ENCODE measurements around the gene UTP11.
A peak's percentile ranks its signal among the peaks of the same experiment; 100 is the strongest.

The UTP11 gene

GRCh38 chr1:38003261-38004250, 9.0 kb upstream of the UTP11 start:
- no peak overlapping the region for H3K4me3 ChIP-seq (ENCODE audit: low read depth, low read length)

GRCh38 chr1:38004284-38005108, 8.0 kb upstream of the UTP11 start:
- peak overlapping the region; percentile 78 for H3K4me3 ChIP-seq (ENCODE audit: low read depth, low read length)

DNA sequence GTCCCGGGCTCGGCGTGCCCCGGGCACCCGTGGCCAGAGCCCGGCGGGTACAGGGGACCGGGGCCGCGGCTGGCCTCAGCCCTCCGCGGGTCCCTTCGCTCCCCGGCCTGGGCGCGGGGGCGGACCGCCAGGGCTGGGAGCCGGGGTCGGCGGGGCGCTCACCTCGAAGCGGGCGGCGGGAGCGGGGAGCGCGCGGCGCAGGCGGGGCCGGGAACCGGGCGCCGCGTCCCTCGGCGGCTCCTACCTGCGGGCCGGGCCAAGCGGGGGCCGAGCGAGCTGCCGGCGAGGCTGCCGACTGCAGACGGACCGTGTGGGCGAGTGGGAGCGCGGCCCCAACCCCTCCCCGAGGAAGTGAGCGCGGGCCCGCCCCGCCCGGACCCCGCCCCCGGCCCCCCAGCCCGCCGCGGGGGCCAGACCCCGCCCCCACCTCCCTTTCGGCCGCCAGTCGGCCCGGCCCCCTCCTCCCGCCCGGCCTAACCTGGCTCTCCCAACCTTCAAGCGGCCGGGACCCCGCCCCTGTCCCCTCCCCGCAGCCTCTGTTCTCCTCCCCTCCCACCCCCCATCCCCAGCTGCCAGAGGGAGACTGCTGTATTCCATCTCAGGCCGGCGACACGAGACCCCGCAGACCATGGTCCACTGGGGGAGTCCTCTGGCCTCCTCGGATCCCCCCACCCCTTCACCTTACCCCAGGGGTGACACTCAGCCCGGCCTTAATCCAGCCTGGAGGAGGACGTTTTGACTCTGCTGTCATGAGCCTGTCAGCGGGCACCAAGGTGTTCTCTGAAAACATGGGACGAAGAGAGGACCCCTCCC, 7.1 kb upstream of the UTP11 start, which contains the start of gene FHL3:
Gene FHL3 (minus strand): TSS at position 320 of the 813 bp plus-strand sequence. CDS start 6,102 bp downstream, outside the sequence.
- H3K4me3 ChIP-seq (ENCODE audit: low read depth, low read length): peak within 1 kb of the TSS; percentile 78

GRCh38 chr1:38006008-38006828, 6.3 kb upstream of the UTP11 start:
- H3K4me3 ChIP-seq (ENCODE audit: low read depth, low read length): peak overlapping the region; percentile 33

- H3K4me3 ChIP-seq (ENCODE audit: low read depth, low read length): no peak overlapping the region
These were observed 3.3 kb upstream of the UTP11 start for GRCh38 chr1:38009088-38009840.

DNA sequence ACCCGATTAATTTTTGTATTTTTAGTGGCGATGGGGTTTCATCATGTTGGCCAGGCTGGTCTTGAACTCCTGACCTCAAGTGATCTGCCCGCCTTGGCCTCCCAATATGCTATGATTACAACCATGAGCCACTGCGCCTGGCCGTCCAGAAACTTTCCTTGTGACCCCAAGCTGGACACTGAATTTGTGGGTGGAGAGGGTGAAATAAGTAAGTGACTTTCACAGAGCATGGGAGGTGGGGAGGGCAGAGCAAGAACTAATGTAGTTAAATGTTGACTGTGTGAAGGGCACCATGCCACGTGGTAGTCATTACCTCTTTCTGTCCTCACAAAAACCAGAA, 2.7 kb upstream of the UTP11 start:
- no peak overlapping the region for H3K4me3 ChIP-seq (ENCODE audit: low read depth, low read length)

- peak overlapping the region; percentile 87 for H3K4me3 ChIP-seq (ENCODE audit: low read depth, low read length)
These were observed 691 bp downstream of the UTP11 start for GRCh38 chr1:38013227-38013622.

- no peak overlapping the region for H3K4me3 ChIP-seq (ENCODE audit: low read depth, low read length)
These were observed 1.6 kb downstream of the UTP11 start for GRCh38 chr1:38014171-38014570.

DNA sequence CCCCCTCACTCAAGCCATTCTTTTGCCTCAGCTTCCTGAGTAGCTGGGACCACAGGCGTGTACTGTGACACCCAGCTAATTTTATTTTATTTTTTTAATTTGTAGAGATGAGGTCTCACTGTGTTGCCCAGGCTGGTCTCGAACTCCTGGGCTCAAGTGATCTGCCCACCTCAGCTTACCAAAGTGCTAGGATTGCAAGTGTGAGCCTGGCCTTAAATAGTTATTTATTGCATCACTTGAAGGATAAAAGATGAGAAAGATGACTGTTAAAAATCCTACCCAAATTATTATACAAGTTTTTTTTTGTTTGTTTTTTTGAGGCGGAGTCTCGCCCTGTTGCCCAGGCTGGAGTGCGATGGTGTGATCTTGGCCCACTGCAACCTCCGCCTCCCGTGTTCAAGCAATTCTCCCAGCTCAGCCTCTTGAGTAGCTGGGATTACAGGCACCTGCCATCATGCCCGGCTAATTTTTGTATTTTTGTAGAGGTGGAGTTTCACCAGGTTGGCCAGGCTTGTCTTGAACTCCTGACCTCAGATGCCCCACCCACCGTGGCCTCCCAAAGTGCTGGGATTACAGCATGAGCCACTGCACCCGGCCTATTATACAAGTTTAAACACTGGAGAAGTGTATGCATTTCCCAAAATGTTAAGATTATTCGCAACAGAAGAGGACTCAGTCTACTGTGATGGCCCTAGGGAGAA, 2.3 kb downstream of the UTP11 start:
- H3K4me3 ChIP-seq (ENCODE audit: low read depth, low read length): no peak overlapping the region

- H3K4me3 ChIP-seq (ENCODE audit: low read depth, low read length): no peak overlapping the region
These were observed 3.6 kb downstream of the UTP11 start for GRCh38 chr1:38015978-38016725.

DNA sequence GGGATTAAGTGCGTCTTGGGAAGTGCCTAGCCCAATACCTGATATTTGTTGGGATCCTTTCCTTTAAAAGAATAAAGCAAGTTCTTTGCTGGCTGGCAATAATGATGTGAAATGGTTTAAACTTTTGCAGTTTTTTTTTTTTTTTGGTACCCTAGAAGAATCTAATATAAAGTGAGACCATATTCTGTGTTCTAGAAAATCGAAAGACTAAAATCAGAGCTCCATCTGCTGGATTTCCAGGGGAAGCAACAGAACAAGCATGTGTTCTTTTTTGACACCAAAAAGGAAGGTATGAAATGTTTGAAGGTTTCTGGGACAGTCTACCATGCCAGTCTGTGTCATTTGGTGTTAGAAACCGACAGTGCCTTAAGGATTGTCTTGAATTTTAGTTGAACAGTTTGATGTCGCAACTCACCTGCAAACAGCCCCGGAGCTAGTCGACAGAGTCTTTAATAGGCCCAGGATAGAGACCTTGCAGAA, 6.4 kb downstream of the UTP11 start:
- no peak overlapping the region for H3K4me3 ChIP-seq (ENCODE audit: low read depth, low read length)

DNA sequence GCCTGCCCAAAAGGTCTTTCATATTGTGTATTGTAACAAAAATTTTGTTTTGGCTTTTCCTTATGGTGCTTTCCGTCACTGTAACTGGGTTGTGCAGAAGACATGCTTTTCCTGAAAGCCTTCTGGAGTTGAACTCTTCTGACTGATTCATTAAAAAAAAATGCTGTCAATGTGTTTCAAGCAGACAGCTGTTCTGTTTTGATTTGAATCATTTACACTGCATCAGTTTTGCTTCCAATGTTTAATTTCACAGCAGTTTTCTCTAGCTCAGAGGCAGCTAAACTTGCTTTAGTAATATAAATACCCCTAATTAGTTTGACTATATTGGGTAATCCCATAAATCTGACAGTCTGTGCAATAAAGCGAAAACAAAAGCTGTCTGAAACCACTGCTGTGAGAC, 7.9 kb downstream of the UTP11 start:
- H3K4me3 ChIP-seq (ENCODE audit: low read depth, low read length): no peak overlapping the region

GRCh38 chr1:38021969-38022368, 9.4 kb downstream of the UTP11 start:
- H3K4me3 ChIP-seq (ENCODE audit: low read depth, low read length): no peak overlapping the region

- no peak overlapping the region for H3K4me3 ChIP-seq (ENCODE audit: low read depth, low read length)
These were observed 10.3 kb downstream of the UTP11 start for GRCh38 chr1:38022810-38023209.

- no peak overlapping the region for H3K4me3 ChIP-seq (ENCODE audit: low read depth, low read length)
These were observed 12.7 kb downstream of the UTP11 start for GRCh38 chr1:38025233-38025632.

GRCh38 chr1:38025664-38026063, 13.1 kb downstream of the UTP11 start:
- H3K4me3 ChIP-seq (ENCODE audit: low read depth, low read length): no peak overlapping the region

DNA sequence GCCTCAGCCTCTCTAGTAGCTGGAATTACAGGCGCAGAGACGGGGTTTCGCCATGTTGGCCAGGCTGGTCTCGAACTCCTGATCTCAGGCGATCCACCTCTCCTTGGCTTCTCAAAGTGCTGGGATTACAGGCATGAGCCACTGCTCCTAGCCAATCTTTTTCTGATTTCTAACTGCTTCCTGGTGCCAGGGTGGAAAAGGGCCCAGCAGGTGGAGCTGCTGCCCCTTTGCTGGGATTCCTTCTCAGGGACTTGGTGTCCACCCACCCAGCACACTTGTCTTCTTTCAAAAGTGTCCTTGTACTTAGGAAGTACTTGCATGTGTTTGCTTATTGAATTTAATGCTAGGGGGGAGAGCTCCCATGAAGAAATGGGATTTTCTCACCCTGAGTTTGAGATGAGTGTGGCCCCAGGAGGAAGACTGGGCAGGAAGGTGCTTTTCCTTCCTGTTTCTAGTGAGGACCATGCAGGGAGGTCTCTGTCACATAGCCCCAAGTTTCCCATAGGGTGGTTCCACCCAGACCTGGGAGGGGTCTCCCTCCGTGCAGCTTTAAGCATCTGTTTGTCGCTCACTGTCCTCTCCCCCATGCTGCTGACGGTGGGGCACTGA, 14.2 kb downstream of the UTP11 start:
- no peak overlapping the region for H3K4me3 ChIP-seq (ENCODE audit: low read depth, low read length)

Data from iPS-11a (cell line).